RPMI7951 (cell line): Measurements from ENCODE around the gene KRTAP12-1. TPM values are rescaled to one million over a fixed set of nuclear protein-coding genes. Genes with fewer than 3 reads are reported as not detected.

Experiments used
- DNase-seq: peaks from one replicate; pipeline ENCODE4 v3.0.0-alpha.2; 2012; ENCODE audit warnings: low read depth
- total RNA-seq: library from RNA; depleted of rRNA; stranded (reverse); fragments of >200 nt; shearing (Covaris generic); gene quantifications from 2 replicates; pipeline ENCODE4 v1.2.3, GENCODE V29; 2014

The KRTAP12-1 gene
- total RNA-seq, 1 experiment from 2014 or later: not detected

DNA sequence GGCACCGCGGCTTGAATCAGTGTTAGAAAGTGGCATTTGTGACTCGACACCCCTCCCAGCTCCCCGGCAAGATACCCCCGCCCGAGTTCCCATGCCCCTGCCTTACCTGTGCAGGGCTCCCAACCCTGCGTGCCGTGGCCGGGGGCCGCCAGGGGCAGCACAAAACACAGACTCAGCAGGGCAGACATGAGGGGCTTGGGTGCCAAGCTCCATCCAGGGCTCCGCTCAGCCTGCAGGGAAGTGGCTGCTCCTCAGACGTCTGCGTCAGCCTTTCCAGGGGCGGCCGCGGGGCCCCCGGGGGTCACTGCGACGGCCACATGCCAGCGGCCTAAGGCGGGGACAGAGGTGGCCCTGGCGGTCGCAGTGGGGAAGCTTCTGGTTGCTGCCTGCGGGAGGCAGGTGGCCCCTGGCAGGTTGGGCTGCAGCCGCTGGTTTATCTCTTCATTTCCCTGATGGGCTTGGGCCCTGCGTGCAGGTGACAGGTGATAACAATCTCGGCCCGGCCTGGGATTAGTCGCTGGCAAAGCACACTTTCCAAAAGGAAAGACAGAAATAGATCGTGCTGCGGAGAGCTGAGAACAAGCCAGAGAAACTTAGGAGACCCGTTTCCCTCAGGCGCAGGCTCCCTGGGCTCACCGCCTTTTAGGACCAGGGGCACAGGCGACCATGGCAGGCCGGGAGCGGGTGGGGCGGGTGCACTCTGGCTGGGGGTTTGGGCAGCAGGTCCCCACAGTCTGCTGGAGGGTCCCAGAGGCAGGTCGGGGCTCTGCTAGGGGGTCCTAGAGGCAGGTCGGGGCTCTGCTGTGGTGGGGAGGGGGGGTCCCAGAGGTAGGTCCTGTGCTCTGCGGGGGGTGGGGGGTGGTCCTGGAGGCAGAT lies 29.6 kb upstream of the KRTAP12-1 start, which contains the start of gene TSPEAR:
Gene TSPEAR, minus strand, starts transcription at position 246 of the 876 bp plus-strand sequence. Its CDS starts 58 bp downstream, at position 188.
- DNase-seq: no peak

DNA sequence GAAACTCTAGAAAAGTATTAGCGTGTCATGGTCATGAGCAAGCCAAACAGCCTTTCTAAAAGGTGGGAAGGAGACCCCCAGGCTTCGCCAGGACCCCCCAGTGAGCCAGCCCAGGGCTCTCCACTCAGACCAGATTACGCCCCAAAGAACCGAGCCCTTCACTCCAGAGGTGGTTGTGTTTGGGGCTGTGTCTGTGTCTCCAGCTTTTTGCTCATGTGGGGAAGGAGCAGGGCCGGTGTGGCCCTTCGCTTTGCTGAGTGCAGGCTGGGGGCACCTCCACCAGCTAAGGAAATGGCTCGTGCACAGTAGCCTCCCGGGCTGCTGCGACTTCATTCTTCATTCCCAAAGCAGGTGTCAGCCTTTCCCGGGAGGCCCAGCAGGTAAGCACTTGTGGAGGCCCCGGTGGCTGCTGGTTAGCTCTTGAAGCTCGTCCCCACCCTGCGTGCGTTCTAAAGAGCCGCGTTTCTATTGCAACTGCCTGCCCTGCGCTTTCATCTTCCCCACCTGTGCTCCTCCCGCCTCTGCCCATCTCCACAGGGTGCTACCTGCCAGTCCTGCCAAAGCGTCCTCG lies 28.9 kb upstream of the KRTAP12-1 start:
- no peak for DNase-seq

DNA sequence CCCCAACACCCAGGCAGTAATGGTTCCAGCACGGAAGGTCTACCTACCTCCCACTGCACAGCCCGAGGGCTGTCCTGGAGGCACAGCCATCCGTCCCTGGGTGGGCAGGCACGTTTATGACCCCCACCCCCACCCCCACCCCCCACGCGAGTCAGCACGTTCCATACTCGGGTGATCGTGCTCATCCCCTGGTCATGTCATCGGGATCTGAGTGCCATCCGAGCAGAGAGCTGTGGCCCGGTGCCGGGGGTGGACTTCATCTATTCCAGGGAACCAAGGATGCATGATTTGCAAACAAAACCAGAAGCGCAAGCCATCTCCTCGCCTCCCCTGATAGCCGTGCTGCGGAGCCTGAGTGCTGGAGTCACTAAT lies 28.3 kb upstream of the KRTAP12-1 start:
- DNase-seq: no peak

DNA sequence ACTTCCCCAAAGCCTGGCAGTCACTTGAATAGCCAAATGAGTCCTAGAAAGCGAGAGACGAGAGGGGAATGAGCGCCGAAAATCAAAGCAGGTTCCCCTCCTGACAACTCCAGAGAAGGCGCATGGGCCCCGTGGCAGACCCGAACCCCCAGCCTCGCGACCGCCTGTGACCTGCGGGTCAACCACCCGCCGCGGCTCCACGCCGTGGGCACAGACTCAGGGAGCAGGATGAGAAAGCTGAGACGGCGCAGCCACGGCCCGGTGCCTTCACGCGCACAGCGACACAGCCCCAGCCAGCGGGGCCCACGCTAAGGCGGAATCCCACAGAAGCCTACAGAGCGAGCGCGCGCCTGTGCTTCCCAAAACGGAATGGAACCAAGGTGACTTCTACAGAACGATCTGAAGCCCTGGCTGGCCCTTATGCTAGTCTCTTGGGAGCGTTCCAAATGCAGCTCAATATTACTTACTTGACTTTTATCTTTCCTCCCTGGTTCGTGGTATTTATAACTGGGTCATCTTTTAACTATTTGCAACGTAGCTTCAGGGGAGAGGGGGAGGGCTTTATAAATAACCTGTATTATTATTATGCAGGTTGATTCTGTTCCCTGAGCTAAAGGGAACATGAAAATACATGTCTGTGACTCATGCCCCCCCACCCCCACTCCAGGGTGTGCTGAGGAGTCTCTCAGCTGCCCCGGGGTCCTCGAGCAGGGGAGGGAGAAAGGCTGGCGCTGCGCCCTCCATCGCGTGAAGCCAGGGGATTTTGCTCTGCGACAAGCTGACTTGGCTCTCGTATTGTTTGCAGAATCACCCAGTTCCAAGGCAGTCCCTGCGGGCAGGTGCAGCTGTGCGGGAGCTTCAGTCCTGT lies 27.7 kb upstream of the KRTAP12-1 start:
- DNase-seq: no peak

DNA sequence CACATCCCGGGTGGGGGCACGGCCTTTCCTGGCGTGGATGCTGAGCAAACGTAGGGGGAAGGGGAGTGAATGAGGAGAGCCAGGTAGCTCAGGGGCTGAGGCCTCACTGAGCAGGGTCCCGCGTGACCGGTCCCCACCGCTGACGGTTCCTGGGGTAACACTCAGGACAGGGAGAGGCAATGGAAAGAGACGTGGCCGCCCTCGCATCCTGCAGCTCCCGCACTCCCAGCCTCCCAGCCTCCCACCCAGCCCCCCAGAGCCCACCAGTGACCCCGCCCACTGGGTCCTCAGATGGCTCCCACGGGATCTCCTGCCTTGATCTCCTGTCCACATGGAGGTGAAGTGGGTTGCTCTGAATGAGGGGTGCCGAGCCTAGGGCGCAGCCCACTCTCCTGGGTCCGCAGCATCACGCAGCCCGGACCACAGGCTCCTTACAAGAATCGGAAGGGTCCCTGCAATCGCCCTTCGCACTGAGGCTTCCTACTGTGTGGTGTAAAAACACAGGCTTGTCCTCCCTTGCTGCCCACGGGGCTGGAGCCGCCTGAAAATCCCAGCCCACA lies 27.0 kb upstream of the KRTAP12-1 start:
- no peak for DNase-seq

DNA sequence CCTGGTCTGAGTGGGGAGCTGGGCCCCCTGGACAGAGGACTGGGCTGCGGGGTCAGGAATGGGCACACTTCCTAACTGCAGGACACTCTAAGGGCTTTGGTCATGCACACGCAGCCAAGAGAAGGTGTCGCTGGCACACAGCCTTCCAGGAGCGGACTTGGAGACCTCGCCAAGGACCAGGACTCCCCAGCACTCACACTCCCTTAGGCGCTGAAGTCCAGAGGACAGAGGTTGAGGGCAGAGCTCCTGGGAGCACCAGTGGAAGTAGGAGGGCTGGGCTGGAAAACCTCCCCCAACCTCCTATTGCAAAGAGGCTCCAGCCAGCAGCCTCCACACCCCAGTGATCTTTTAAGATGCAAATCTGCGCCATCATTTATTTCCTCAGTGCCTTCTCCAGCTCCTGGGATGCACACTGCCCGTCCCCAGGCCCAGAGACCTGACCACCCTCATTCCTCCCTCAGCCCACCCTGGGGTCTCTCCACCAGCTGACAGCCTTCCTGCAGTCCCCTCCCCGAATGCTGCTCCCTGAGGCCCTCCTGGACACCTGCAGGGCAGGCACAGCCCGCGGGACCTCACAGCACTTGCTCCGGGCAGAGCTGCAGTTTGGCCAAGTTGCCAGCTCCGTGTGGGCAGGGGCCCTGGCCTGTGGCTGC lies 26.4 kb upstream of the KRTAP12-1 start:
- no peak for DNase-seq

DNA sequence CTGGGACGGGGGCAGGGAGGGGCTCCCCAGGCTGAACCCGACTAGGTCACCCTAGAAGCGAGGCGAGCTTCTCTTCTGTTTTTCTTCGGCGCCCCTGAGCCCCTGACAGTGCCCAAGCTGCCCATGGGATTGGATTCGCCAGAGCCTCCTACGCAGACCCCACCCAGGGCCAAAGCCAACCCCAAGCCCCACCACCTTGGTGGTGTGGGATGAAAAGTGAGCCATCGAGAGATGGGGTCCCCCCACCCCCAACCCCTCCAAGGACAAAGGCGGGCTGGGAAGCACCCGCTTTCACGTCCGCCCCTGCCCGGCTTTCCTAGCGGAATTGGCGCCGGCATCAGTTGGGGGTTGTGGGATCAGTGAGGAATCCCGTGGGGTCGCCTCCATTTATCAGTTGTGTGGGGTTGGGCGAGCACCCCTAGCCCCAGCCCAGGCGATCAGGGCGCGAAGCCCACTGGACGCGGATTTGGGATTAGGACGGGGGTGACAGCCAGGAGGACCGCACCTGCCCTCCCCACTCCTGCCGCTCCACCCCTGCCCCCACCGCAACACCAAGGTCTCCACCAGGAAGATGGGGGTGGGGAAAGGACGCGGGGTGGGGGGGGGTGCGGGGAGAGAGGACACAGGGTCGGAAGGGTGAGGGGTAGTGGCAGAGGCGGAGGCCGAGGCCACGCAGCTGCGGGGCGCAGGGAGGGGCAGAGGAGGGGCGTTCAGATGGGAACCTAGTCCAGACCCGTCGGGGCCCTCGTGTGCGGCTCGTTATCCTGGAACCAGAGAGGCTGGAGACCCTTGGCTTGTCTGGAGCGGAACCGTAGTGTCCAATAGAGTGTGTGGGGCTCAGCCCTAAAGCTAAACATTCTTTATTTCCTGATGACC lies 25.0 kb upstream of the KRTAP12-1 start:
- no peak for DNase-seq

DNA sequence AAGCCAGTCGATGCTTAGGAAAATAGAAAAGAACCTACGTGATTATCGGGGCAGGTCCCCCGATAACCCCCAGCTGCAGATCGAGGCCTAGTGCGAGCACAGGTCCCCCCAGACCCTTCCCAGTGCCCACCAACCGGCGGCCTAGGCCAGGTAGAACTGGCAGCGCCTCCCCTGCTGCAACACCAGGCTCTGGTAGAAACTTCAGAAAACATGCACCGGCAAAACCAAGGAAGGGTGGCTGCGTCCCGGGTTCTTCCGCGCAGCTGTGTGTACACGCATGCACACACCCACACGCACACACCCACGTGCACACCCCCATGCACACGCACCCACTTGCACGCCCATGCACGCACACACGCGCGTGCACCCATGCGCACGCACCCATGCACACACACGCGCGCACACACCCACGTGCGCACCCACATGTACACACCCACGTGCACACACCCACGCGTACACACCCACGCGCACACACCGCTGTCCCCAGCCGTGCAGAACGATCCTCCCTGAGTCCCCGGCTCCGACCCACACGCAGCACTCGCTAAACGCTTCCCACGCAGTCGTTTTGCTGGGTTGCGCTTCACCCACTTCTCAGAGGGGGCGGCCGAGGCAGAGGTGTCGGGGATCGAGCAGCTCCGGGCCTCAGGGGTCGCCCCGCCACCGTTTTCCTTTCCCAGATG lies 24.2 kb upstream of the KRTAP12-1 start:
- DNase-seq: no peak

DNA sequence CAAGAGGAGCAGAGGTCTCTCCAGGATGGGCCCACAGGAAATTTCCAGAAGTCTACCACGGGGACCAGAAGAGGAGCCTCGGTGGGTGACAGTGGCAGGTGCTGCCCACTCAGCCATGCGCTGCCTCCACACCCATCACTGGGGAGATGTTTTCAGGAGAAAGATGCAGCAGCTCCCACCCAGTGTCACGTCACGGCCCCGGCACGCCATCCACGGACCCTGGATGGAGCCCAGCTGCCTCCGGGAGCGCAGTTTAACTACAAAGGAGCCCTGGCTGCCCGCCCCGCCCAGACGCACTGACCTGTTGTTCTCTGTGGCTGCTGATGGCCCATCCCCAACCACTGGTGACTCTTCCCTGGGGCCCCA lies 22.7 kb upstream of the KRTAP12-1 start:
- DNase-seq: no peak

DNA sequence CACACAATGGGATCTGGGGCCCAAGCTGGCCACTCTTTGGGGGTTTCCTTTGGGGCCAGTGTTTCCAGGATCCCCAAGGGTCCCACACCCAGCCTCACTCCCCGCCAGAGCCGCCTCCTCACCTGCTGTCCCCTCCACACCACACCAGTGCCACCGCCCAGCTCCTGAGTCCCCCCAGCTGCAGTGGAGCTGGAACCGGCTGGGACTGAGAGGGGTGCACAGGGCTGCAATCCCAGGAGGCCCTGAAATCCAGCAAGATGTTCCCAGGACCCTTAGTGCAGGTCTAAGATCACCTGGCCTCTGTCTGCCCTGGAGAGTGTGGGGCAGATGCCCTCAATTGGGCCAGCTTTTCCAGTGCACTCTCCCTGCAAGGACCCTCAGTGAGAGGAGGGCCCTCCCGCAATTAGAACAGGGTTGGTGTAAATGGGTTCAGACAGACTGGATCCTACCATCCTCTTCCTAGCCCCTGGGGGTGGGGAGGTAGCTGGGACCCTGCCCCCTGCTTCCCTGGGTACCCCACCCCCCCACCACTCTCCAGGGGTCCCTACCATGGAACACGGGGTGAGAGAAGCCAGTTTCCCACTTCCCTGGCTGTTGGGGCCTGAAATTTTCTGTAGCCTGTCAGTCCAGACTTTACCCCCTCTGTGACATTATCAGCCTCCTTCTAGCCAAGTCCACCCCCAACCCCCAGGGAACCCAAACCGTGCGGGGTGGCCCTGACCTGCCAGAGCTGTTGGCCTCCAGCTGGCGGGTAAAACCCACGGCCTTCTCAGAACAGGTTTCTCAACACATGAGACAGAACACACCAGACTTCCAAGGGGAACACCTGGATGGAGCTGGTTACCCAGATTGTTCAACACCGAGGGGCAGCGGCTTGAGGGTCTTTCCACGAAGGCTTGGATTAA lies 22.0 kb upstream of the KRTAP12-1 start:
- no peak for DNase-seq

DNA sequence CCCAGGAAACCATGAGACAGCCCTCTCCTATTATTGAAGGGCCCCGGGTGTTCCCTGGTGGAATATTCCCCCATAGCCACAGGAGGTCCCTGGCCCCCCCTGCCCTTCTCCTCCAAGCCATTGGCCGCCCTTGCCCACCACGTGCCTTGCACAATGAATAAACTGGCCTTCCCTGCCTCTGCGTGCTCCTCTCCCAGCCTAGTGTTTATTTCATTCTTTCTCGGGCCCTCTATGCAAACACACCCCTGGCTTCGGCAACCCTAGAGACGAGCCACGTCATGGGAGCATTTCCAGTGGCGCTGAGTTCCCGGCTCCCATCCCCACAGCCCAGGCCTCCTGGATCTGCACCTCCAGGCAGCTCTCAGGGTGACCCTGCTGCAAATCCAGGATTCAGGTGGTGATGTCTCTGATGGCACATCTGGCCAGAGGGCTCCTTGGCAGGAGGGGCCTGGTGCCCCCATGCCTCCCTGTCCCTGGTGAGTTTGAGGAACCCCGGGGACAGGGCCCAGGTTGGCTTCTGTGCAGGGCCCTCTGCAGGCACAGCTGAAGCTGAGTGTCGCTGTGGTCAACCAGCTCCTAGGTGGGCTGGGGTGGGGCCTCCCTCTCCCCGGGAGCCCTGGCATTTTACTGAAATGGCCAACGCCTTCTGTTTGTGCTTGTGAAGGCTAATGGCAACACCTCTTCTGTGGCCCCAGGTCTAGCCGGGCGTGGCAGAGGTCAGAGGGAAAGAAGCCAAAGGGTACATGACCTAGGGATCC lies 21.2 kb upstream of the KRTAP12-1 start:
- no peak for DNase-seq

DNA sequence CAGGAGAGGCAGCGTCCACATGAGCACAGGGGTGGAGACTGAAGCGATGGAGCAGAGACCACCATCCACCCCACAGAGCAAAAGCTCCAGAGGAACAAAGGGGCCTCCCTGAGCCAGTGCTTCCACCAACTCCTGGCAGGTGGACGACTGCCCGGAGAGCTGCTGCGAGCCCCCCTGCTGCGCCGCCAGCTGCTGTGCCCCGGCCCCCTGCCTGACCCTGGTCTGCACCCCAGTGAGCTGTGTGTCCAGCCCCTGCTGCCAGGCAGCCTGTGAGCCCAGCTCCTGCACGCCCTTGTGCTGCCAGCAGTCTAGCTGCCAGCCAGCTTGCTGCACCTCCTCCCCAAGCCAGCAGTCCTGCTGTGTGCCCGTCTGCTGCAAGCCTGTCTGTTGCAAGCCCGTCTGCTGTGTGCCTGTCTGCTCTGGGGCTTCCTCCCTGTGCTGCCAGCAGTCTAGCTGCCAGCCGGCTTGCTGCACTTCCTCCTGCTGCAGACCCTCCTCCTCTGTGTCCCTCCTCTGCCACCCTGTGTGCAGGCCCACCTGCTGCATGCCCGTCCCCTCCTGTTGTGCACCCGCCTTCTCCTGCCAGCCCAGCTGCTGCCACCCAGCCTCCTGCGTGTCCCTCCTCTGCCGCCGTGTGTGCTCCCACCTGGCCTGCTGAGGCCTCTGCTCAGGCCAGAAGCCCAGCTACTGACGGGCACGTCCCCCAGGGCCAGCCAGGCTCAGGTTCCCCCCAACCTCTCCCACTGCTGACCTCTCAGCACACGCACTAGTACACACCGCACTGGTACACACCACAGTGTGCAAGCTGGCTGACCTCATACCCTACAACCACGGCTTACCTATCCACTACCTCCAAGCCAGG lies 20.4 kb upstream of the KRTAP12-1 start:
- no peak for DNase-seq

DNA sequence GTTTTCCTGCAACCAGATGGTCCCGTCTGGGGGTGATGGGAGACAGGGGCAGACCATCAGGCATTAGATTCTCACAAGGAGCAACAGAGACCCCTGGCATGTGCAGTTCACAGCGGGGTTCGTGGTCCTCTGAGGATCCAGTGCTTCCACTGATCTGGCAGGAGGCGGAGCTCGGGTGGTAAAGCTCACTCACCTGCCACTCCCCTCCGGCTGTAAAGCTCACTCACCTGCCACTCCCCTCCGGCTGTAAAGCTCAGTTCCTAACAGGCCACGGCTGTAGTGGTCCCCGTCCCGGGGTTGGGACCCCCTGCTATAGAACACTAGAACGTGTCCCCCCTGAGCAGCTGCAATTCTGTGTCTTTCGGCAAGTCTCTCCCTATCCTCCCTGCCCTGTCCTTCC lies 19.6 kb upstream of the KRTAP12-1 start:
- no peak for DNase-seq

DNA sequence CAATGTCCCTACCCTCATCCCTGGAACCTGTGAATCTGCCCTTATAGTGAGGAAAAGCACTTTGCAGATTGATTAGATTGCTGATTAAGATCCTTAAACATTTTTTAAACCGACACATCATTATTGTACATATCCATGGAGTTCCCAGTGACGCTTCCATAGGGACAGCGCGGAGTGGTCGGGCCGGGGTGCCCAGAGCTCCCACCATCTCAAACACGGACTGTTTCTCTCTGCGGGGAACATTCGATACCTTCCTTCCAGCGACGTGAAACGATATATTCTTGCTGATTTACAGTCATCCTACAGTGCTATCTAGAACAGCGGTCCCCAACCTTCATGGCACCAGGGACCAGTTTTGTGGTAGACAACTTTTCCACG lies 19.0 kb upstream of the KRTAP12-1 start:
- DNase-seq: no peak

DNA sequence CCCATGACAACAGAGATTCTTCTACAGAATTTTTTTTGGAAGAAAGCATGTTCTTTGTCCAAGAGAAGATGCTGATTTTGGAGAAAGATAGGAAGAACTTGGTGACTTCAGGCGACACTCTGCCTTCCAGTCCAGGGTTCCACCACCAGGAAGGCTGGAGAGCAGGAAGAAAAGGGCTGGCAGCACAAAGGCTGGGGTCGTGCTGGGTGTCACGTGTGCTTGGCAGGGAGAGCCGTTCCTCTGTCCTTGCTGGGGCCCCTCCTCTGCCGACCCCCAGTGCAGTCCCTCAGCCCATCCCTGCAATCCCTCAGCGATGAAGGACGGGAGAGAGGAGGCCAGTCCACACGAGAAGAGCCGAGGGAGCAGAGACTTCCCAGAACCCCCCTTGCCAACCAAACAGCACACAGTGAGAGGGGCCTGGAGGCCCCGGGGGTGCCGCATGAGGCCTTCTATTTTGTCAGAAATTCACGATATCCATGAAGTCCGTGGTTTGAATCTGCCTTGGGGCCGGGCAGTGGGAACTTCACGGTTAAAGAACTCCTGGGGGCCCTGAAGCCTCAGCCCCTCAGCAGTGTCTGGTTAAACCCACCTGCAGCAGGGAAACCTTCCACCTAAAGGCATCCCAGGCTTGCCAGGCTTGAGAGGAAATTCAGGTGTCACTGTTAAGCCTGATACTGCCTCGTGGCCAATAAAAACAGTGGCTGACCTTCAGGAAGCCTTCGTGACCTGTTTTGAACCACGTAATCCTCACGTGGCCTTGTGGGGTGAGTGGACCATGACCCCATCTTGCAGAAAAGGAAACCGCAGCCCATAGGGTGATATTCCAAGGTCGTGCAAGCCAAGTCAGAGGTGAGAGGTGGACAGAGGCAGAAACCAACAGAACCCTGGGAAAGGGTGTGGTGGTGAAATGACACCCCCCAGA lies 18.4 kb upstream of the KRTAP12-1 start:
- DNase-seq: no peak

DNA sequence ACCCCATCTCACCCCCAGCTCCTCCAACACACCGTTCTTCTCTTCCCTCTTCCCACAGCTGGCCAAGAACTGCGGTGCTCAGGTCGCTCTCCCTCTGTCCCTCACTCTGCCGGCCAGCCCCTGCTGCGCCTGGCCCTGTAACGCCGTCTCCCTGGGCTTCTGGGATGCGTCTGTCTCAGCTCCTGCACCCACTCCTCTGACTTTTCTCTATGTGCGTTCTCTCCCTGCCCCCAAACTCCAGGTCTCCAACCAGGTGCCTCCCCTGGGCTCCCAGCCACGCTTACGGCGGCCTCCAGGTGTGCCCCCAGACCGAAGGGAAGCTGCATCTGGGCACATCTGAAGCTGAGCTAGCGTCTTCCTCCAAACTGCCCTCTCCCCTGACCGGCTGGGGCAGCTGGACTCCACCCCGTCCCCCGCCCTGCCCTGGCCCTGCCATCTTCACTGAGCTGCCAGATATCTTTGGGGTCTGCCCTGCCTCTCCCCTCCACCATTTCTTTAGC lies 17.6 kb upstream of the KRTAP12-1 start:
- no peak for DNase-seq
